ENCODE data around the gene ARHGAP32.
"Not testable (repeated sequence)": the region's sequence is repeated elsewhere in the genome, so short reads cannot be mapped to it uniquely, and the experiment has no call there.

Gene ARHGAP32

DNA sequence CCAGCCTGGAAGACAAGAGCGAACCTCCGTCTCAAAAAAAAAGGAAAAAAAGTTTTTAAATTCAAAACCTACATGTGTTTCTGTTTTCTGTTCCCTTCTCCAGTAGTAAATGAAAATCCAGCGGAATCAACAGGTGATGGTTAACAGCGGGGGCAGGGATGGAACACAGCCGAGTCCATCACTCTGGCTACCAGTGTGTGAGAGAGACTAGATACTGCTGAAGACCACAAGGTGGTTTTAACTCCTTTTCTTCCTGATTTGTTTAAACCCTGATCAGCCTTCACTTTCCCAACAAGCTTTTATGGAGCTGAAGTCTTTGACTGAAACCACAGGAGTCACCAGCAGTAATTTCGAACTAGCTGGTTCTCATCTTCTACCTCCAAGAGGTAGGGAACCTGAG, 3.6 kb upstream of the ARHGAP32 start:
- no peak for DNase-seq

DNA sequence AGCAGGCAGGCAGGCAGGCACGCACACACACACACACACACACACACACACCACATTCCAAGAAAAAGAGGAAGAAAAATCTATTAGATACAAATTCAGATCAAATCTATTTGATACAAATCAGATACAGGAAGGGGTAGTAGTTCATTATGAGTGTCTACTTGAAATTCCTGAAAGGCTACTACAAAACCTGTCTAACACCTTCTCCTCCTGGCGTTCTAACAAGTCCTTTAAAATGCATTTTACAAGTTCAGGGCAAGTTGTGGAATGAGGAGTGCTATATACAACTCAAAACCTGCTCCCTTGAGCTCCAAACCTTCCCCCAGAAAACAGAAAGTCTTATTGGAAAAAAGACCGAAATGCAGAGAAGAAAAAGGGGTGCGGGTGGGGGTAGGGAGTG, 476 bp downstream of the ARHGAP32 start:
- no peak for DNase-seq

DNA sequence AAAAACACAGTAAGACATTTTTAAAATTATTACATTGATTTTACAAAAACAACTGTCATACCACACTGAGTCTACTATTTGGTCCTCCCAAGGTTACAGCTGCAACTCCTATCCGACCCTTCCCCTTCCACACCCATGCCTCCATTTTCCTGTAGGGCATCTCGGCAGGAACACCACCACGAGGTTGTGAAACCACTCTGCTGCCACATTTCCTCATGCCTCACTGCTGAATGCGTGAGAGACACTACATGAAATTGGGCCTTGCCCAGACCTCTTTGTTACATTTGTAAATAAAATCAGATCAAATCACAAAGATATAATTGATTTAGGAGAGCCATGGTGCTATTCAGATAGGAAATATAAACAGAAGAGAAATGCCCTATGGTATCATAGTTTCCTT, 2.0 kb downstream of the ARHGAP32 start:
- DNase-seq, result no peak

DNA sequence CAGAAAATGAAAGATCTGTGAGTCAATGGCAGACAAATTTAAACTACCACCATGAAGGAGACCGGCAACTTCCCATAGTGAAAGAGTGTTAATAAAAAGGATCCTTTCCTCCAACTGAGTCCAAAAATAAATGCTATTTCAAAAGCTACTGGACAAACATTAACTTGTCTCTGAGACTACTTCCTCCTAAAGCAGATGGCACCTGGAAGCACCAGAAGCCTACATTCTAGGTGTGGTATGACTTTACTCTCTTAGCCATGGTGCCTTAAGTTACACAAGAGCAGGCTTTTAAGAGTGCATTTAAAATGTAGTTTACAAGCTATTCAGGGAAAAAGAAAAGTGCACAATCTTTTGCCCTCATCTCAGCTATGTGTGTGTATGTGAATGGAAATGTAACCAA, 2.5 kb downstream of the ARHGAP32 start:
- no peak for DNase-seq

DNA sequence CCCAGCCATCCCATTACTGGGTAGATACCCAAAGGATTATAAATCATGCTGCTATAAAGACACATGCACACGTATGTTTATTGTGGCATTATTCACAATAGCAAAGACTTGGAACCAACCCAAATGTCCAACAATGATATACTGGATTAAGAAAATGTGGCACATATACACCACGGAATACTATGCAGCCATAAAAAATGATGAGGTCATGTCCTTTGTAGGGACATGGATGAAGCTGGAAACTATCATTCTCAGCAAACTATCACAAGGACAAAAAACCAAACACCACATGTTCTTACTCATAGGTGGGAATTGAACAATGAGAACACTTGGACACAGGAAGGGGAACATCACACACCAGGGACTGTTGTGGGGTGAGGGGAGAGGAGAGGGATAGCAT, 7.0 kb downstream of the ARHGAP32 start:
- not testable (repeated sequence) for DNase-seq

DNA sequence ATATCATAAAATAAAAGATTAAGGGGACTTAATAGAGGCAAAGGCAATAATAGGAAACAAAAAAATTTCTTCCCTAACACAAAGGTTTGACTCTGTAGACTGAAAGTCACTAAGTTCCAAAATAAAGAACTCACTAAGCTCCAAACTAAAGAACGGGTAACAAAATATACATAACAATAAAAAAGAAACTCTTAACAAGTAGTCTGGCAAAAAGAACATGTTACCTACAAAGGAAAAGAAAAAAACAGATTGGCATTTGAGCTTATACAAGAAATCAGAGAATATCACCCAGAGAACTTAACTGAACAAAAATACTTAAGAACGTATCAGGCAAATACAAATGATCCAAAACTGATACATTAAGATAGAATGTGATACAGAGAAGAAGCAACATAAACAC, 7.5 kb downstream of the ARHGAP32 start:
- DNase-seq, result no peak

DNA sequence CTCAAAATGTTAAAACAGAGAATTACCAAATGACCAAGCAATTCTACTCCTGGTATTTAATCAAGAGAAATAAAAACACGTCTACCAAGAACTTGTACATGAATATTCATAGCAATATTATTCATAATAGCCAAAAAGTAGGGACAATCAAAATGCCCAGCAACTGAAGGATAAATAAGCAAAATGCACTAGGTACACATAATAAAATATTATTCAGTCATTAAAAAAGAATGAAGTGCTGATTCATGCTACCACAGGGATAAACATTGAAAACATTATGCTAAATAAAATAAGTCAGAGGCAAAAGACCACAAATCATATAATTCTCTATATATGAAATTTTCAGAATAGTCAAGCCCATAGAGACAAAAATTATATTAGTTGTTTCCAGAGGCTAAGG, 24.8 kb downstream of the ARHGAP32 start:
- no peak for DNase-seq

DNA sequence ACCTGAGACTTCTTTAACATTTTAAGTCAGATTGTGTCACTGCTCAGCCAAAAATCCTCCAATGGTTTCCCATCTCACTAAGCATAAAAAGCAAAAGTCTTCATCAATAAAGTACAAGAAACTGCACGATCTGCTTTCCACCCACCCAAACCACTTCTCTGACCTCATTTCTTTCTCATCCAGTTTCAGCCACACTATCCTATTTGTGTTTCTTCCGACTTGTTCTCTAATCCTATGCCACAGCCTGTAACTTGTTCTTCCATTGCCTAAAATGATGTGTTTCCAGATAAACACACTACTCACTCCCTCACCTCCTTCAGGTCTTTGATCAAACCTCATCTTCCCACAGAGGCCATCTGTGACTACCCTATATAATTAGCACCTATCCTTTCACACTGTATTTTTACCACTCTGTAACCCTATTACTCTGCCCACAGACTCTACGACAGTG, 28.4 kb downstream of the ARHGAP32 start:
- no peak for DNase-seq

DNA sequence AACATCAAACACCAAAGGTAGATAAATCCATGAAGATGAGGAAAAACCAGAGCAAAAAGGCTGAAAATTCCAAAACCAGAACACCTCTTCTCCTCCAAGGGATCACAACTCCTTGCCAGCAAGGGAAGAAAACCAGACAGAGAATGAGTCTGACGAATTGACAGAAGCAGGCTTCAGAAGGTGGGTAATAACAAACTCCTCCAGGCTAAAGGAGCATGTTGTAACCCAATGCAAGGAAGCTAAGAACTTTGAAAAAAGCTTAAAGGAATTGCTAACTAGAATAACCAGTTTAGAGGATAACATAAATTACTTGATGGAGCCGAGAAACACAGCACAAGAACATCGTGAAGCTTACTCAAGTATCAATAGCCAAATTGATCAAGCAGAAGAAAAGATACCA, 35.0 kb downstream of the ARHGAP32 start:
- not testable (repeated sequence) for DNase-seq

DNA sequence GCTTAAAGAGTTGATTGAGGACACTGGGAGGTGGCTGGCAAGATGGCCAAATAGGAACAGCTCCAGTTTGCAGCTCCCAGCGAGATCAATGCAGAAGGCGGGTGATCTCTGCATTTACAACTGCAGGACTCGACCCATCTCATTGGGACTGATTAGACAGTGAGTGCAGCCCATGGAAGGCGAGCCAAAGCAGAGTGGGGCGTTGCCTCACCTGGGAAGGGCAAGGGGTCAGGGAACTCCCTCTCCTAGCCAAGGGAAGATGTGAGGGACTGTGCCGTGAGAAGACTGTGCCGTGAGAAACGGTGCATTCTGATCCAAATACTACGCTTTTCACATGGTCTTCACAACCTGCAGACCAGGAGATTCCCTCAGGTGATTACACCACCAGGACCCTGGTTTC, 36.4 kb downstream of the ARHGAP32 start:
- no peak for DNase-seq

DNA sequence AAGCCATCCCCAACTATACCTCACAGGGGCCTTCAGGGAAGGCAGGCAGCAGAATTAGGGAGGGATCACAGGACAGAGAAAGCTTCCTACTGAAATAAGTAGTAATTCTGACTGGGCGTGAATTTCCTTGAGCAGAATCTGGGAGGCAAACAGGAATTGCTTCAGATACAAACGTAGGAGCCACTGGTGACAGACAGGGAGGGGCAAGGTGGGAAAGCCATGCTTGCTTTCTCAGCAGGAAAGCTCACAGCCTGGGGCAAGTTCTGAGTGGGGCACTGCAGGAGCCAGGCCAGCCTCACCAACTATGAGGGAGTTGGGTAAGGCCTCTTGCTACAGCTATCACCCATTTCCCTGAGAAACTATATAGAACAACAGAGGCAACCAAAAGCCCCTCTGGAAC, 43.6 kb downstream of the ARHGAP32 start:
- no peak for DNase-seq

DNA sequence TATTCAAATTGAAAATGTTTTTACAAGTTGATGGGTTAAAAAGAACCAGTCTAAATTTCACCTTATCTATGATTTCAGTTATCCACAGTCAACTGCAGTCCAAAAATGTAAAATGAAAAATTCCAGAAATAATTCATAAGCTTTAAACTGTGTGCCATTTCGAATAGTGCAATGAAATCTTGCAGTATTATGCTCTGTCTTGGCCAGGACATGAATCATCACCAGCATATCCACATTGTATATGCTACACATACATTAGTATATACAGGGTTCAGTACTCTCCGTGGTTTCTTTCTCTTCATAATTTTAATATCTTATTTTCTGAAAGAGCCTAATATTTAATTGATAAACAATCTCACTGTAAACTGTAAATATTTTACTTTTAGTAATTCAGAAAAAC, 45.9 kb downstream of the ARHGAP32 start:
- no peak for DNase-seq

DNA sequence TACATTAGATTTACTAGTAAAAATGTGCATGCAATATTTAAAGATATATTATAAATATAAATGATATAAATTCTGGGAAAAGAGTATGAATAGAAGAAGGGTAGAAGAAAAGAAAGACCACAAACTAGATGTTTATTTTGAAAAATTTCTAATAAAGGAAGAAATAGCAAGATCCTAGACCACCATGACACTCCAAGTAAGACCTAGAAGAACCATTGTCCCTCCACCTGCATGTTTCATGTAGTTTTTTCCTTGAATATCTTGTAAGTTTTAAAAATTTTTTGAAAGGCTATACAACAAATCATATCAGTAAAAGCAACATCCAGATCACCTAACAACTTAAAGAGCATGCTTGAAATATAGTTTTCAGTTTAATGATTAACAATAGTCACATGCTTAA, 46.8 kb downstream of the ARHGAP32 start:
- no peak for DNase-seq

DNA sequence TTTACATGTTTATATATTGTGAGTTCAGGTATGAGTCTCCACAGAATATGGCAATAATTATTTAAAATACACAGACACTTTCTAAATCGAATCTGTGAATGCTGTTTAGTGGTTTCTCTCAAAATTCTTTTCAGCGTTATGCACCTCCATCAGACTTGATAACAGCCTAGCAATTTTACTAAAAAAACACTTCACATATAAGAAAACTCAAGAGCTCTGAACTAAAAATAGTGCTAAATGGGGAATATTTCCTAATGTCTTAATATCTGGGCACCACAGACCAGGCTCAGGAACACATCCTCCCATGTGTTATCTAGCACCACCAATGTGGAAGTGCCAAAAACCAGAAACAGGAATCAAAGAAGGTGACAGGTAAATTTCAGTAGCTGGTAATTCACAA, 47.9 kb downstream of the ARHGAP32 start:
- DNase-seq, result no peak

DNA sequence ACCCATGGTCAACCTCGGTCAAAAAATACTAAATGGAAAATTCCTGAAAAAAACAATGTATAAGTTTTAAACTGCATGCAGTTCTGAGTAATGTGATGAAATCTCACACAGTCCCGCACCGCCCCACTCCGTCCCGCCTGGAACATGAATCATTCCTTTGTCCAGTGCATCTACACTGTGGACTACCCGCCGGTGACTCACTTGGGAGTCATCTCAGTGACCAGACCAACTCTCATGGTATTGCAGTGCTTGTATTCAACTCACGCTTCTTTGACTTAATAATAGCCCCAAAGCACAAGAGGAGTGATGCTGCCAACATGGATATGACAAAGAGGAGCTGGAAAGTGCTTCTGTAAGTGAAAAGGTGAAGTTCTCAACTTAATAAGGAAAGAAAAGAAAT, 48.8 kb downstream of the ARHGAP32 start:
- peak; percentile 8 for DNase-seq

DNA sequence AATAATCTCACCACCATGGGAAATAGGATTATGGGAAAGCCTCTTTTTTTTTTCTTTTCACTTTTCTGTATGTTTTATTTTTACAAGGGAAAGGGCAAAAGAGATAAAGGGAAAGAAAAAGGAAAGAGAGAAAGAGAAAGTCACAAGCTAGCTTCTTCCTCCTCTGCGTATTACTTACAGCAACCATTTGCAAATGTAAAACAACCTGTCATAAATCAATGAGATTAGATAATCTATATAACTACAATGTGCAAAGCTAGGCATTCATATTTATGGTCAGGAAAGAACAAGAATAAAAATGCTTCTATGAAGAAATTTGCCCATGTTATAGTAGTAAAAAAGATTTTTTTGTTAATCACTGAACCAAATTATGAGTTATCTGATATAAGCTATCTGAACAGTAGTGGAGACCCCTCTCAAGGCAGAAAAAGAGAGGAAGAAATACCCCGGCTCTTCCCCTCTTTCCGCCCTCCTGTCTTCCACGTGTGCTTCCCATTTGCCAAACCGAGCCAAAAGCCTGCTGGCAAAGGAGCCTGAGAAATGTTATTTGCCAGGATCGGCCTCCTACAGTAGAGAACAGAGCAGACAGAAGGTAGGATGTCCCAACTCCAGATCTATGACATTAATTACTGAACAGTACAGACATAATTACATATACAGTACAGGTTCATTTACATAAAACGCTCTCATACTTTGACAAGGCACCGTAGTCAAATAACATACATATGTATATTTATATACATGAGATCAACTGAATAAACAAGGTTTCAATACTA, 50.2 kb downstream of the ARHGAP32 start:
- DNase-seq, result no peak

DNA sequence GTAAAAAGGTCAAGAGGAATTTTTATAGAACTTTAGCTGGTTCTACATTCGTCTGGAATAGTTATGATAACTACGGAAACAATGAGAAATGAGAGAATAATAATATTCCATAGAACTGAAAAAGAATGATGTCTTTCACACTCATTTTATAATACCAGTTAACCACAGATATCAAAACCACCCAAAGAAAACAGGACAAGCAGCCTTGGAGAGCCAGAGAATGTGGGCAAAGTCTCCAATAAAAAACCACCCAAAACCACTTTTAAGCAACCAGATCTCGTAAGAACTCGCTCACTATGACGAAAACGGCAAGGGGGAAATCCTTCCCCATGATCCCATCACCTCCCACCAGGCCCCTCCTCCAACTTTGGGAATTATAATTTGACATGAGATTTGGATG, 60.8 kb downstream of the ARHGAP32 start:
- DNase-seq, result no peak

DNA sequence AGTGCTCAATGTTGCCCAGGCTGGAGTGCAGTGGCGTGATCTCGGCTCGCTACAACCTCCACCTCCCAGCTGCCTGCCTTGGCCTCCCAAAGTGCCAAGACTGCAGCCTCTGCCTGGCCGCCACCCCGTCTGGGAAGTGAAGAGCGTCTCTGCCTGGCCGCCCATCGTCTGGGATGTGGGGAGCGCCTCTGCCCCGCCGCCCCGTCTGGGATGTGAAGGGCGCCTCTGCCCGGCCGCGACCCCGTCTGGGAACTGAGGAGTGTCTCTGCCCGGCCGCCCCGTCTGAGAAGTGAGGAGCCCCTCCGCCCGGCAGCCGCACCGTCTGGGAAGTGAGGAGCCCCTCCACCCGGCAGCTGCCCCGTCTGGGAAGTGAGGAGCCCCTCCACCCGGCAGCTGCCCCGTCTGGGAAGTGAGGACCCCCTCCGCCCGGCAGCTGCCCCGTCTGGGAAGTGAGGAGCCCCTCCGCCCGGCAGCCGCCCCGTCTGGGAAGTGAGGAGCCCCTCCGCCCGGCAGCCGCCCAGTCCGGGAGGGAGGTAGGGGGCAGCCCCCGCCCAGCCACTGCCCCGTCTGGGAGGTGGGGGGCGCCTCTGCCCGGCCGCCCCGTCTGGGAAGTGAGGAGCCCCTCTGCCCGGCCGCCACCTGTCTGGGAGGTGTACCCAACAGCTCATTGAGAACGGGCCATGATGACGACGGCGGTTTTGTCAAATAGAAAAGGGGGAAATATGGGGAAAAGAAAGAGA, 63.1 kb downstream of the ARHGAP32 start:
- not testable (repeated sequence) for DNase-seq

DNA sequence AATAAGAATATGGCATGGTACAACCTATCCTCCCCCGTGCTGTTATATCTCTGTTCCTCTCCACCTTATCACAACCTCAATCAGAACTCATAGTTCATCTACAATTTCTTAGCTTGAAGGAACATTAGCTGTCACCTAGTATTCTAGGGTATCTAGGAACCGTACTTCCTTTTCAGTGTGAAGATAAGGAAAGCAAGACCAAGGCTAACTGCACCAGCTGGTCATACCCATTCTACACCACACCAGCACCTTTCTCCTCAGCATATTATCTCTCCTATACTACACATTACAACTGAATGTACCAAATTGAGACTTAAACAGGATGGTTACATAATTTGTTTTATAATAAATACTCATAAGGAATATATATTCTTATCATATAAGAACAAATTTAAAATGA, 73.1 kb downstream of the ARHGAP32 start:
- no peak for DNase-seq

DNA sequence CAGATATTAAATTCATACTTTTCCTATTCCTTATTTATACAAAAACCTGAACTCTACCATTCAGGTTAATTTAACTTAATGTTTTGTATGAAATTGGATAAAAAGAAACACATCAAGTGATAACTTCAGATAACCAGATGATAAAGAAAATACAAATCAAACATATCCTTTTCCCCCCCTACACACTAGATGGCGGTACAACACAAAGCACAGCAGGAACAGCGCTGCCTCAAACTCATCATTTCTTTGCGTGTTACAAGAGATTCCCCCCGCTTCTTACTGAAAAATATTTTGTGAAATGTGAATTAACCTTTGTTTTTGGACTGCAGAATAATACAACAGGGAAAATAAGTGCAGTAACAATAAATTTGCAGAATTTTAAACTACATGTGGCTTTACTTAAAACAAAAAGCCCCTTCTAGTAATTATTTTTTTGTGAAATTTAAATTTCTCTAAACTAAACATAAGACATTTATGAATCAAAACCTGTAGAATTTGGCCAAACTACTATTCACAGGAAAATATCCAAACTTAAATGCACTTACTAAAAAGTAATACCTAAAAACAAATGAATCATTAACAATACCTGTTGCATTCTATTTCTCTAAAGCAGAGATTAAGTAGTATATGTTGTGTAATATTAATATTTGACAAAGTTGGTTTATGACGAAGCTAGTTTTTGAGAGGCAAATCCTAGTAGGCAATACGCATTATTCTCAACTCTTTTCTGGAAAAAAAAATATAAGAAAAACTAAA, 74.4 kb downstream of the ARHGAP32 start:
- peak; percentile 79 for DNase-seq

DNA sequence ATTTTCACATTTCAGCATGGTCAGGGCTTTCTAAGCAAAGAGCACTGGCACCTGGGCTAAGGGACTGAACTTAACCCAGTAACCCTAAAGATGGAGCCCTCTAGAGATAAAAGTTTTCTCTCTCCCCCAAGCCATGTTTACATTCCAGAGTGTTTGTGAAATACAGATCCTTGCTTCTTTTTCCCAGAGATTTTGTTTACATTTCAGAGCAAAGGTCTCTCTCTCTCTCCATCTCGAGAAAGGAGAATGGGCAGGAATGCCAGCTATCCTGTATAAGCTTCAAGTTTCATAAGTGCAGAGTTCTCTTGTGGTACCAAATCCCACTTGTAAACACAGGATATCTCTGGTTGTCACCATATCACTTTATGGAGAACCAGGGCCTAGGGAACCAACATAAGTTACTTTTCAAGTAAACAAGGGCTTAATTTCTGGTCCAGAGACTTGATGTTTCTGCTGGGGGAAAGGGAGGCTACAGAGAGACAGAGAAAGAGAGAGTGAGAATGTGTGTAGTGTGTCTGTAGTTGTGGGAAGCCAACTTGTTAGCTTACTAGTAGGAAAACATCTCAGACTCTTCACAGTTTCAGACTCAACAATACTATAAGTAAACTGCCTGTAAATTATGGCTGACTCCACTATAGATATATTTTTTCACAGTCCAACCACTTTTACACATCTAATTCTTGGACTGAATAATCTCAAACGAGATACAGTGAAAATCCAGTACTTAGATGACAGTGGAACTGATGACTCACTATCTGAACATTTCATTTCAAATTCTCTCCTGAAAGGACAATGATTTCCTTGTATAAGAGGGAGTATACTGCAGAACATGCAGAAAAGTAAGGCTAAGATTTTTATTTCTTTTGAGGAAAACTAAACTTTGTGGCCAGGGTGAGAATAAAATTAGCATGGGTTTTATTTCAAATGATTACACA, 76.2 kb downstream of the ARHGAP32 start:
- DNase-seq, result no peak

DNA sequence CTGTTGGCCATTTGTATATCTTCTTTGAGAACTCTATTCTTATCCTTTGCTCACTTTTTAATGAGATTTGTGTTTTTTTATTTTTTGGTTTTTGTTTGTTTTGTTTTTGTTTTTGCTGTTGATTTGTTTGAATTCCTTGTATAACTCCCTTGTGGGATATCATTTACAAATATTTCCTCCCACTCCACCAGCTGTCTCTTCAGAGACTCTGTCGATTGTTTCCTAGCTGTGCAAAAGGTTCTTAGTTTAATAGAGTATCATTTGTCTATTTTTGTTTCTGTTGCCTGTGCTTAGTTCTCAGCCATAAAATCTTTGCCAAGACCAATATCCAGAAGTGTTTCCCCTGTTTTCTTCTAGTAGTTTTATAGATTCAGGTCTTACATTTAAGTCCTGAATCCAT, 82.4 kb downstream of the ARHGAP32 start:
- no peak for DNase-seq

DNA sequence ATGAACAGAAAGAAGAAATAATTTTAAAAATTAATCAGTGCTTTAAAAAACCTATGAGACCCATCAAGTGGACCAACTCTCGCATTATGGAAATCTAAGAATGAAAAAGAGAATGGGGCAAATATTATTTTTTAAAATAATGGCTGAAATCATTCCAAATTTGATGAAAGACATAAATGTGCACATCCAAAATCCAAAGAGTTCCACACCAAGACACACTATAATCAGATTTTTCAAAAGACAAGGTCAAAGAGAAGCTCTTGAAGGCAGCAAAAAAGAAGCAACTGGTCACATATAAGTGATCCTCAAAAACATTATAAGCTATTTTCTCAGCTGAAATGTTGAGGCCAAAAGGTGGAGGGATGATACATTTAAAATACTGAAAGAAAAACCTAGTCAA, 85.3 kb downstream of the ARHGAP32 start:
- no peak for DNase-seq

Measured in OCI-M1 (cell line).